HG03520 (cell line): ENCODE measurements around the gene CD44.
A peak's percentile ranks its signal among the peaks of the same experiment; 100 is the strongest.

Source experiments
- ATAC-seq: cut with Tn5 transposase; IDR thresholded peaks from one replicate; pipeline ENCODE4 v1.9.1; 2021; ENCODE audit warnings: mild to moderate bottlenecking, moderate library complexity; ENCODE audit not compliant: unreplicated experiment

CD44 gene

GRCh38 chr11:35173616-35174566, 34.9 kb downstream of the CD44 start:
- ATAC-seq: no peak

- no peak for ATAC-seq
Observed at GRCh38 chr11:35174666-35175065, 35.7 kb downstream of the CD44 start.

GRCh38 chr11:35177370-35177769, 38.4 kb downstream of the CD44 start:
- no peak for ATAC-seq

- ATAC-seq: no peak
Observed at GRCh38 chr11:35178067-35178805, 39.3 kb downstream of the CD44 start.

GRCh38 chr11:35178873-35179272, 39.9 kb downstream of the CD44 start:
- ATAC-seq: no peak

- ATAC-seq: no peak
Observed at GRCh38 chr11:35179466-35180135, 40.6 kb downstream of the CD44 start.

GRCh38 chr11:35180317-35181233, 41.6 kb downstream of the CD44 start:
- ATAC-seq: no peak

GRCh38 chr11:35182317-35182939, 43.5 kb downstream of the CD44 start:
- ATAC-seq: peak; percentile 80

- ATAC-seq: no peak
Observed at GRCh38 chr11:35183326-35183925, 44.5 kb downstream of the CD44 start.

- ATAC-seq: no peak
Observed at GRCh38 chr11:35185696-35186095, 46.7 kb downstream of the CD44 start.

- no peak for ATAC-seq
Observed at GRCh38 chr11:35187996-35188395, 49.0 kb downstream of the CD44 start.

- ATAC-seq: no peak
Observed at GRCh38 chr11:35190804-35191348, 51.9 kb downstream of the CD44 start.

- no peak for ATAC-seq
Observed at GRCh38 chr11:35192347-35192746, 53.4 kb downstream of the CD44 start.

GRCh38 chr11:35193767-35194166, 54.8 kb downstream of the CD44 start:
- ATAC-seq: no peak

GRCh38 chr11:35197292-35197691, 58.3 kb downstream of the CD44 start:
- ATAC-seq: no peak

- no peak for ATAC-seq
Observed at GRCh38 chr11:35200811-35201341, 61.9 kb downstream of the CD44 start.

- ATAC-seq: no peak
Observed at GRCh38 chr11:35204614-35205013, 65.6 kb downstream of the CD44 start.

GRCh38 chr11:35206616-35207015, 67.6 kb downstream of the CD44 start:
- ATAC-seq: no peak
